22Rv1 (cell line): ENCODE results near the gene MDFIC.

Experiments
- ZFX ChIP-seq: fragments of 450-650 bp; IDR thresholded peaks from 2 replicates; pipeline ENCODE4 v1.6.1; 2017; ENCODE audit warnings: antibody characterized with exemption, borderline replicate concordance
- TF ChIP-seq, protein P1 (sequence below): fragments of 450-650 bp; IDR thresholded peaks from 2 replicates; pipeline ENCODE4 v1.5.1; 2017; ENCODE audit warnings: mild to moderate bottlenecking

DNA sequence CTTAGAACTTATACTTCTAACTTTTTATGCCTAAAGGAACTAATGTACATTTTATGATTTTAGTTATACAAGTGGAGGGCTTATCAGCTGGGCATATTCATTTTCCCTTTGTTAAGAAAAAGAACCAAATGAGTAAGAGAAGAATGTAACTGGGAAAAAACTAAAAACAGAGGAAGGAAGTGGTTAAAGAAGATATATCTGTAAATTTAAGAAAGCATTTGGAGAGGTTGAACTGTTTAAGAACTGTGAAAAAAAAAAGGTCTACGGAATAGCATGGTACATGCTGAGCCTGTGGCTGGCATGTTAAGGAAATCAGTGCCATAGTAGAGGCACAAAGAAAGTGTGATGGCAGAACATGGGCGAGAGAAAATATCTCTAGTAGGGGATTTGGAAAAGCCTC lies 6.2 kb downstream of the MDFIC start:
- no peak for TF ChIP-seq ZFX
- TF ChIP-seq, protein P1, sequence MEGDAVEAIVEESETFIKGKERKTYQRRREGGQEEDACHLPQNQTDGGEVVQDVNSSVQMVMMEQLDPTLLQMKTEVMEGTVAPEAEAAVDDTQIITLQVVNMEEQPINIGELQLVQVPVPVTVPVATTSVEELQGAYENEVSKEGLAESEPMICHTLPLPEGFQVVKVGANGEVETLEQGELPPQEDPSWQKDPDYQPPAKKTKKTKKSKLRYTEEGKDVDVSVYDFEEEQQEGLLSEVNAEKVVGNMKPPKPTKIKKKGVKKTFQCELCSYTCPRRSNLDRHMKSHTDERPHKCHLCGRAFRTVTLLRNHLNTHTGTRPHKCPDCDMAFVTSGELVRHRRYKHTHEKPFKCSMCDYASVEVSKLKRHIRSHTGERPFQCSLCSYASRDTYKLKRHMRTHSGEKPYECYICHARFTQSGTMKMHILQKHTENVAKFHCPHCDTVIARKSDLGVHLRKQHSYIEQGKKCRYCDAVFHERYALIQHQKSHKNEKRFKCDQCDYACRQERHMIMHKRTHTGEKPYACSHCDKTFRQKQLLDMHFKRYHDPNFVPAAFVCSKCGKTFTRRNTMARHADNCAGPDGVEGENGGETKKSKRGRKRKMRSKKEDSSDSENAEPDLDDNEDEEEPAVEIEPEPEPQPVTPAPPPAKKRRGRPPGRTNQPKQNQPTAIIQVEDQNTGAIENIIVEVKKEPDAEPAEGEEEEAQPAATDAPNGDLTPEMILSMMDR: no peak
